GM19023 (cell line): ENCODE measurements around the gene DKK1.
"Not testable (repeated sequence)": the region's sequence is repeated elsewhere in the genome, so short reads cannot be mapped to it uniquely, and the experiment has no call there.

Experiments
- ATAC-seq: cut with Tn5 transposase; IDR thresholded peaks from one replicate; pipeline ENCODE4 v1.9.1; 2021; ENCODE audit warnings: mild to moderate bottlenecking, moderate library complexity; ENCODE audit not compliant: unreplicated experiment

DKK1 gene

GRCh38 chr10:52365547-52366432 lies 51.7 kb downstream of the DKK1 start:
- ATAC-seq = not testable (repeated sequence)
